ENCODE measurements around the gene RSRC1. TPM values are rescaled to one million over a fixed set of nuclear protein-coding genes. Genes with fewer than 3 reads are reported as not detected.

The RSRC1 gene
- total RNA-seq, 1 experiment from 2014 or later, result 35.8 TPM

- no peak overlapping the region for H3K27ac Mint-ChIP-seq (ENCODE audit: low read depth, unreplicated experiment)
- no peak for DNase-seq (ENCODE audit: unreplicated experiment)
- no TSS peak for BruUV-seq (replicated peaks)
- intact Hi-C loops (cut with micrococcal nuclease), result no loop called here
- no peaks in the 10 kb centered on the region for H3K27me3 Mint-ChIP-seq (ENCODE audit: insufficient read depth, unreplicated experiment)
- TF ChIP-seq CTCF (IDR thresholded peaks at IDR 0.05; ENCODE audit: unreplicated experiment), result no peak
- POLR2A ChIA-PET, result no interaction called here
- H3K9me3 Mint-ChIP-seq (ENCODE audit: unreplicated experiment), result no peaks in the 10 kb centered on the region
- H3K4me3 Mint-ChIP-seq (ENCODE audit: unreplicated experiment), result no peak overlapping the region
- H3K4me1 Mint-ChIP-seq (ENCODE audit: insufficient read depth, unreplicated experiment), result no peaks in the 10 kb centered on the region
- H3K36me3 Mint-ChIP-seq (ENCODE audit: insufficient read depth, unreplicated experiment), result no peaks in the 10 kb centered on the region
- CTCF ChIA-PET, result no interaction called here
Measured at GRCh38 chr3:158590223-158590622, 480.3 kb downstream of the RSRC1 start.

Other genes starting within 250 kb of the RSRC1 start
- gene SHOX2, start 3.7 kb upstream of the RSRC1 start, total RNA-seq (2022), result 2.6 and 3.1 TPM in 2 replicates